Neural cell (in vitro differentiated cells): ENCODE measurements around the gene CDHR2. TPM values are rescaled to one million over a fixed set of nuclear protein-coding genes. Genes with fewer than 3 reads are reported as not detected.

Source experiments
- H2AFZ ChIP-seq: fragments of 200-600, 300-800 bp; sonication (generic), shearing (Covaris generic); 2 replicates; pipeline ENCODE4 v1.6.0; 2014; ENCODE audit warnings: low read depth, mild to moderate bottlenecking, antibody characterized with exemption, low read length, moderate library complexity
- H3F3A ChIP-seq: fragments of 200-600 bp; shearing (Covaris generic); 2 replicates; pipeline ENCODE4 v1.6.1; 2016; ENCODE audit warnings: mild to moderate bottlenecking, moderate library complexity, mixed read lengths, antibody characterized with exemption, low read length; ENCODE audit not compliant: insufficient read depth, poor library complexity, severe bottlenecking
- H3K27ac ChIP-seq: fragments of 200-600, 300-800 bp; sonication (generic), shearing (Covaris generic); 2 replicates; pipeline ENCODE4 v1.5.1; 2014; ENCODE audit warnings: mild to moderate bottlenecking, low read length, moderate library complexity
- H3K27me3 ChIP-seq: fragments of 300-800, 200-600 bp; sonication (generic), shearing (Covaris generic); 2 replicates; pipeline ENCODE4 v1.6.0; 2014; ENCODE audit warnings: mild to moderate bottlenecking, low read depth, low read length, moderate library complexity; ENCODE audit not compliant: insufficient read depth
- H3K36me3 ChIP-seq: fragments of 300-800, 200-600 bp; sonication (generic), shearing (Covaris generic); 2 replicates; pipeline ENCODE4 v1.5.1; 2014; ENCODE audit warnings: mild to moderate bottlenecking, antibody characterized with exemption, low read length, moderate library complexity; ENCODE audit not compliant: insufficient read depth
- H3K4me2 ChIP-seq: fragments of 300-800, 200-600 bp; sonication (generic), shearing (Covaris generic); 2 replicates; pipeline ENCODE4 v1.6.0; 2014; ENCODE audit warnings: mild to moderate bottlenecking, low read length
- H3K4me3 ChIP-seq: fragments of 300-800, 200-600 bp; sonication (generic), shearing (Covaris generic); 2 replicates; pipeline ENCODE4 v1.5.1; 2014; ENCODE audit warnings: mild to moderate bottlenecking, low read length, moderate library complexity
- H3K79me2 ChIP-seq: fragments of 200-600 bp; shearing (Covaris generic); replicated peaks from 2 replicates; pipeline ENCODE4 v1.6.0; 2014; ENCODE audit warnings: mild to moderate bottlenecking, low read length, moderate library complexity; ENCODE audit not compliant: insufficient read depth
- H3K9ac ChIP-seq: fragments of 300-800, 200-600 bp; sonication (generic), shearing (Covaris generic); 2 replicates; pipeline ENCODE4 v1.6.1; 2016; ENCODE audit warnings: mild to moderate bottlenecking, low read length, mixed read lengths
- H3K9me2 ChIP-seq: fragments of 200-600 bp; shearing (Covaris generic); 2 replicates; pipeline ENCODE4 v1.6.1; 2016; ENCODE audit warnings: mild to moderate bottlenecking, low read length, mixed read lengths; ENCODE audit not compliant: insufficient read depth
- H3K9me3 ChIP-seq: fragments of 200-600, 300-800 bp; sonication (generic), shearing (Covaris generic); 2 replicates; pipeline ENCODE4 v1.6.1; 2016; ENCODE audit warnings: mild to moderate bottlenecking, mixed run types, low read length, moderate library complexity, mixed read lengths
- H4K20me1 ChIP-seq: fragments of 200-600 bp; shearing (Covaris generic); 2 replicates; pipeline ENCODE4 v1.6.1; 2016; ENCODE audit warnings: mild to moderate bottlenecking, mixed run types; ENCODE audit not compliant: insufficient read depth
- CTCF ChIP-seq: fragments of 450-650 bp; IDR thresholded peaks from 2 replicates; pipeline ENCODE4 v1.5.1; 2014; ENCODE audit warnings: antibody characterized with exemption, mild to moderate bottlenecking, moderate library complexity; ENCODE audit not compliant: poor library complexity, severe bottlenecking
- EP300 ChIP-seq: fragments of 450-650 bp; conservative IDR thresholded peaks from 2 replicates; pipeline ENCODE4 v1.6.1; 2014; ENCODE audit warnings: antibody characterized with exemption, mild to moderate bottlenecking, moderate library complexity; ENCODE audit not compliant: poor library complexity, severe bottlenecking
- EZH2 ChIP-seq: fragments of 200-600, 300-800 bp; shearing (Covaris generic), sonication (generic); IDR thresholded peaks from 2 replicates; pipeline ENCODE4 v1.6.1; 2014; ENCODE audit warnings: antibody characterized with exemption, low read length, borderline replicate concordance, mild to moderate bottlenecking; ENCODE audit not compliant: insufficient read depth, poor library complexity, severe bottlenecking
- MXI1 ChIP-seq: fragments of 450-650 bp; conservative IDR thresholded peaks from 2 replicates; pipeline ENCODE4 v1.6.1; 2014; ENCODE audit warnings: antibody characterized with exemption, mild to moderate bottlenecking; ENCODE audit not compliant: poor library complexity, severe bottlenecking
- POLR2AphosphoS5 ChIP-seq: IDR thresholded peaks from 2 replicates; pipeline ENCODE4 v1.6.1; 2012
- RAD21 ChIP-seq: fragments of 450-650 bp; conservative IDR thresholded peaks from 2 replicates; pipeline ENCODE4 v1.6.1; 2014; ENCODE audit warnings: antibody characterized with exemption, mild to moderate bottlenecking, moderate library complexity
- SMC3 ChIP-seq: fragments of 450-650 bp; conservative IDR thresholded peaks from 2 replicates; pipeline ENCODE4 v1.6.1; 2014; ENCODE audit warnings: antibody characterized with exemption, mild to moderate bottlenecking, moderate library complexity; ENCODE audit not compliant: poor library complexity
- TAF1 ChIP-seq: IDR thresholded peaks from 2 replicates; pipeline ENCODE4 v1.6.1; 2012; ENCODE audit warnings: low read depth
- polyA plus RNA-seq: library from polyadenylated mRNA; depleted of rRNA; stranded (reverse); fragments of >200 nt; gene quantifications from 2 replicates; pipeline ENCODE4 v1.2.3, GENCODE V29; 2014
- TF ChIP-seq, protein P1 (sequence below): IDR thresholded peaks from 2 replicates; pipeline ENCODE4 v1.6.1; 2012; ENCODE audit warnings: borderline replicate concordance

Gene CDHR2
- polyA plus RNA-seq, 1 donor from 2014 or later, result 1.0 TPM

DNA sequence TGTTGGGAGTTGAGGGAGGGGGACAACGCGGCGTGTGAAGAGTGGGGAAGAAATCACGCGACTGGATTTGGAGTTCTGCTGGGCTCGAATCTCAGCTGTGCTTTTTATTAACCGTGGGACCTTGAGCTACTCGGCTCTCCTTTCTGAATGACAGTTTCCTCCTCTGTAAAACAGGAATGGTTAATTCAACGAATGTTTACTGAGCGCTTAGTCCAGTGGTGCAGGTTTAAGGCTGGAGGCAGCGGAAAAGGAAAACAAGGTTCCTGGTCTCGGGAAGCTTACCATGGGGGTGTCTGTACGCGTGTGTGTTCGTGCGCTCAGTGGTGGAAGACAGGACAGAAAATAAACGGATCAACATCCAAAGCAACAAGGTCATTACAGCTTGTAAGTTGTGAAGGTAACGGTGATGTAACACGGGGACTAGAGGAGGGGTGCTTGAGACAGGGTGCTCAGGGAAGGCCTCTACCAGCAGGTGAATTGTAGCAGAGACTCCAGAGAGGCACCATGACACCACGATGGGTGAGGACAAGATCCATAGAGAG, 81.6 kb downstream of the CDHR2 start:
- no peaks in the 10 kb centered on the region for H3K9me3 ChIP-seq
- H3K9me2 ChIP-seq, result no peaks in the 10 kb centered on the region
- peak overlapping the region; percentile 76 for H3K9ac ChIP-seq
- H3K27ac ChIP-seq, result peak overlapping the region; percentile 37
- peak overlapping the region; percentile 85 for H3K4me3 ChIP-seq
- peaks cover 50% of the 10 kb centered on the region for H3K27me3 ChIP-seq
- no peaks in the 10 kb centered on the region for H3K36me3 ChIP-seq
- peak overlapping the region; percentile 89 for H3K4me2 ChIP-seq
- H2AFZ ChIP-seq, result no peak overlapping the region
- no peaks in the 10 kb centered on the region for H3F3A ChIP-seq
- H3K79me2 ChIP-seq, result no peaks in the 10 kb centered on the region
- no peaks in the 10 kb centered on the region for H4K20me1 ChIP-seq
- TF ChIP-seq, protein P1, sequence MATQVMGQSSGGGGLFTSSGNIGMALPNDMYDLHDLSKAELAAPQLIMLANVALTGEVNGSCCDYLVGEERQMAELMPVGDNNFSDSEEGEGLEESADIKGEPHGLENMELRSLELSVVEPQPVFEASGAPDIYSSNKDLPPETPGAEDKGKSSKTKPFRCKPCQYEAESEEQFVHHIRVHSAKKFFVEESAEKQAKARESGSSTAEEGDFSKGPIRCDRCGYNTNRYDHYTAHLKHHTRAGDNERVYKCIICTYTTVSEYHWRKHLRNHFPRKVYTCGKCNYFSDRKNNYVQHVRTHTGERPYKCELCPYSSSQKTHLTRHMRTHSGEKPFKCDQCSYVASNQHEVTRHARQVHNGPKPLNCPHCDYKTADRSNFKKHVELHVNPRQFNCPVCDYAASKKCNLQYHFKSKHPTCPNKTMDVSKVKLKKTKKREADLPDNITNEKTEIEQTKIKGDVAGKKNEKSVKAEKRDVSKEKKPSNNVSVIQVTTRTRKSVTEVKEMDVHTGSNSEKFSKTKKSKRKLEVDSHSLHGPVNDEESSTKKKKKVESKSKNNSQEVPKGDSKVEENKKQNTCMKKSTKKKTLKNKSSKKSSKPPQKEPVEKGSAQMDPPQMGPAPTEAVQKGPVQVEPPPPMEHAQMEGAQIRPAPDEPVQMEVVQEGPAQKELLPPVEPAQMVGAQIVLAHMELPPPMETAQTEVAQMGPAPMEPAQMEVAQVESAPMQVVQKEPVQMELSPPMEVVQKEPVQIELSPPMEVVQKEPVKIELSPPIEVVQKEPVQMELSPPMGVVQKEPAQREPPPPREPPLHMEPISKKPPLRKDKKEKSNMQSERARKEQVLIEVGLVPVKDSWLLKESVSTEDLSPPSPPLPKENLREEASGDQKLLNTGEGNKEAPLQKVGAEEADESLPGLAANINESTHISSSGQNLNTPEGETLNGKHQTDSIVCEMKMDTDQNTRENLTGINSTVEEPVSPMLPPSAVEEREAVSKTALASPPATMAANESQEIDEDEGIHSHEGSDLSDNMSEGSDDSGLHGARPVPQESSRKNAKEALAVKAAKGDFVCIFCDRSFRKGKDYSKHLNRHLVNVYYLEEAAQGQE, result peak; percentile 44
- TF ChIP-seq SMC3, result no peak
- peak; percentile 13 for TF ChIP-seq EP300

GRCh38 chr5:176631383-176632200, 82.5 kb downstream of the CDHR2 start:
- H3K27ac ChIP-seq, result no peak overlapping the region

More at GRCh38 chr5:176631383-176632200, 82.5 kb downstream of the CDHR2 start:
- H3K4me3 ChIP-seq, result peak overlapping the region; percentile 85
- peaks cover 50% of the 10 kb centered on the region for H3K27me3 ChIP-seq
- no peaks in the 10 kb centered on the region for H3K9me3 ChIP-seq
- no peaks in the 10 kb centered on the region for H3F3A ChIP-seq
- no peak overlapping the region for H2AFZ ChIP-seq
- H3K9ac ChIP-seq, result peak overlapping the region; percentile 76
- TF ChIP-seq EZH2 (no peak), MXI1 (no peak), TAF1 (no peak), CTCF (no peak), EP300 (no peak), SMC3 (no peak), POLR2AphosphoS5 (no peak), RAD21 (no peak)
- TF ChIP-seq, protein P1, result no peak
- no peak overlapping the region for H3K4me2 ChIP-seq
- no peaks in the 10 kb centered on the region for H3K36me3 ChIP-seq
- no peaks in the 10 kb centered on the region for H3K79me2 ChIP-seq
- H3K9me2 ChIP-seq, result no peaks in the 10 kb centered on the region
- no peaks in the 10 kb centered on the region for H4K20me1 ChIP-seq
